Psoas muscle (tissue), 8 donors: ENCODE results near the gene EYA2. TPM values are rescaled to one million over a fixed set of nuclear protein-coding genes. Genes with fewer than 3 reads are reported as not detected.
"Not testable (repeated sequence)": the region's sequence is repeated elsewhere in the genome, so short reads cannot be mapped to it uniquely, and the experiment has no call there.

Experiments used
- ATAC-seq, 4 donors: fragments of 200-7000 bp; cut with Tn5 transposase; one replicate each; pipeline ENCODE4 v1.9.1; 2020; ENCODE audit warnings: moderate library complexity in 3 of 4, mild to moderate bottlenecking in 2 of 4
- DNase-seq, 2 donors: peaks; one replicate each; pipeline ENCODE4 v3.0.0-alpha.2; 2020
- H3K27ac ChIP-seq: fragments of 200-600 bp; one replicate; pipeline ENCODE4 v1.8.0; 2022
- H3K27me3 ChIP-seq, 3 donors: fragments of 200-600 bp in 1 of 3; one replicate each; pipeline versions ENCODE4 v1.6.1 to v1.8.0; 2013 to 2022; ENCODE audit warnings: low read length in 2 of 3, mild to moderate bottlenecking in 2 of 3, moderate library complexity in 1 of 3; ENCODE audit not compliant: insufficient read depth in 3 of 3
- H3K36me3 ChIP-seq, 2 donors: fragments of 200-600 bp in 1 of 2; one replicate each; pipeline versions ENCODE4 v1.6.1 to v1.8.0; 2013 to 2022; ENCODE audit warnings: low read depth in 1 of 2, mild to moderate bottlenecking in 1 of 2, moderate library complexity in 1 of 2; ENCODE audit not compliant: insufficient read depth in 1 of 2
- H3K4me1 ChIP-seq: fragments of 200-600 bp; one replicate; pipeline ENCODE4 v1.8.0; 2022
- H3K4me3 ChIP-seq: fragments of 200-600 bp; one replicate; pipeline ENCODE4 v1.8.0; 2022; ENCODE audit warnings: mild to moderate bottlenecking
- H3K9me3 ChIP-seq: fragments of 200-600 bp; one replicate; pipeline ENCODE4 v1.8.0; 2022
- WGBS, 3 donors: extraction: QIAGEN DNeasy Blood & Tissue Kit; methylation state at CpG; one replicate each; pipeline versions ENCODE4 v1.1.6 to v1.1.7; 2013; 5-methylcytosine and 5-hydroxymethylcytosine counted together
- intact Hi-C, 2 donors: fragments of 100-400 bp; cut with DNase I; formaldehyde crosslinking; loops; one replicate each; pipeline versions ENCODE4 v1.11.0 to v1.14.2; 2022
- polyA plus RNA-seq, 3 donors: library from polyadenylated mRNA; stranded (reverse); fragments of 200-250 nt; gene quantifications; one replicate each; pipeline ENCODE4 v1.2.3, GENCODE V29; 2013
- total RNA-seq, 4 donors: library from RNA; stranded (reverse); fragmentation: NEBNext Ultra II Directional in 2 of 4; extraction: Animal tissue kit (Norgen Biotek cat#: 25700) in 2 of 4; gene quantifications; one replicate each; pipeline versions ENCODE4 v1.2.1 to v1.2.4, GENCODE V29; 2021 to 2023
- TF ChIP-seq, protein P1 (sequence below): fragments of 200-600 bp; IDR thresholded peaks from one replicate; pipeline ENCODE4 v1.8.0; 2022; ENCODE audit warnings: antibody characterized with exemption
- donor health status: healthy with polysubstance abuse.
- donor health status: DM: no; HTN: no; CAD: no; lungs with moderate emphysema.
- donor health status: Bipolar disorder and iron deficiency.
- donor health status: healthy.
- donor health status: DM: yes; HTN: yes; CAD: no.
- donor health status: DM: no; HTN: no; CAD: no.
- donor health status: DM: no; HTN: no; CAD: no.
- donor health status: DM: yes; HTN: yes; CAD: no.

EYA2 gene
- total and polyA plus RNA-seq, 7 donors, result 0.72 to 4.0 (median 2.0) TPM

DNA sequence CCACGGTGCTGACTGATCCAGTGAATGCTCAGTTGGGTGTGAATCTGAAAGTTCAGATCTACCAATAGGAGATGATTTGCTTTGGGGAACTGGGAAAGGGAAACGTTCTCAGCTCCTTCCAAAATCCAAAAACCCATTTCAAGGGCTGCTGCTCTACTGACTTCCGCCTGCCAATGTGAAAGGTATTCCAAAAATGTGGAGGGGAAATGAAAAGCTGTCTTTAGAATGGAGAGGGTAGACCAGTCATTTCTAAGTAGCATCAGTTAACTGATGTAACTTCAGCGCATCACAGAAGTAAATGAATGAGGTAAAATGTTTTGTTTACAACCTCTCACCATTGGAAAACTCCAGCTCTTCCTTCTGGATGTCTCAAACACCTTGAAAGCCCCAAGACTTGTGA is 19.6 kb upstream of the EYA2 start:
- Histone ChIP-seq H3K4me1 (no peaks in the 10 kb centered on the region), H3K27ac (no peak overlapping the region), H3K9me3 (no peaks in the 10 kb centered on the region), H3K4me3 (no peak overlapping the region), H3K27me3 (peaks cover 0 to 2% (median 0%) of the 10 kb centered on the region in 3 donors), H3K36me3 (no peaks in the 10 kb centered on the region)
- ATAC-seq (no peak), DNase-seq (no peak)
- 57 to 61% (median 57%) methylated on average over 4 of the region's 4 CpGs for WGBS, 3 donors
- TF ChIP-seq, protein P1, sequence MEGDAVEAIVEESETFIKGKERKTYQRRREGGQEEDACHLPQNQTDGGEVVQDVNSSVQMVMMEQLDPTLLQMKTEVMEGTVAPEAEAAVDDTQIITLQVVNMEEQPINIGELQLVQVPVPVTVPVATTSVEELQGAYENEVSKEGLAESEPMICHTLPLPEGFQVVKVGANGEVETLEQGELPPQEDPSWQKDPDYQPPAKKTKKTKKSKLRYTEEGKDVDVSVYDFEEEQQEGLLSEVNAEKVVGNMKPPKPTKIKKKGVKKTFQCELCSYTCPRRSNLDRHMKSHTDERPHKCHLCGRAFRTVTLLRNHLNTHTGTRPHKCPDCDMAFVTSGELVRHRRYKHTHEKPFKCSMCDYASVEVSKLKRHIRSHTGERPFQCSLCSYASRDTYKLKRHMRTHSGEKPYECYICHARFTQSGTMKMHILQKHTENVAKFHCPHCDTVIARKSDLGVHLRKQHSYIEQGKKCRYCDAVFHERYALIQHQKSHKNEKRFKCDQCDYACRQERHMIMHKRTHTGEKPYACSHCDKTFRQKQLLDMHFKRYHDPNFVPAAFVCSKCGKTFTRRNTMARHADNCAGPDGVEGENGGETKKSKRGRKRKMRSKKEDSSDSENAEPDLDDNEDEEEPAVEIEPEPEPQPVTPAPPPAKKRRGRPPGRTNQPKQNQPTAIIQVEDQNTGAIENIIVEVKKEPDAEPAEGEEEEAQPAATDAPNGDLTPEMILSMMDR, result no peak
- intact Hi-C loops, result no loop called here

DNA sequence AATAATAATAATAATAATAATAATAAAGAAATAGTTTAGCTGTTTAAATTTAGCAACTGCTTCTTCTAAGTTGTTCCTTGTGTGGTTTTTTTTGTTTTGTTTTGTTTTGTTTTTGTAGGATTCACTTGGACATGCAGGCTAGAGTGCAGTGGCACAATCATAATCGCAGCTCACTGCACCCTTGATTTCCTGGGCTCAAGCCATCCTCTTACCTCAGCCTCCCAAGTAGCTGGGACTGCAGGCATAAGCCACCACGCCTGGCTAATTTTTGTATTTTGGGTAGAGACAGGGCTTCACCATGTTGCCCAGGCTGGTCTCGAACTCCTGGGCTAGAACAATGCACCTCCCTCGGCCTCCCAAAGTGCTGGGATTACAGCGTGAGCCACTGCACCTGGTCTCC is 15.3 kb upstream of the EYA2 start:
- no peak for DNase-seq
- intact Hi-C loops, result no loop called here

DNA sequence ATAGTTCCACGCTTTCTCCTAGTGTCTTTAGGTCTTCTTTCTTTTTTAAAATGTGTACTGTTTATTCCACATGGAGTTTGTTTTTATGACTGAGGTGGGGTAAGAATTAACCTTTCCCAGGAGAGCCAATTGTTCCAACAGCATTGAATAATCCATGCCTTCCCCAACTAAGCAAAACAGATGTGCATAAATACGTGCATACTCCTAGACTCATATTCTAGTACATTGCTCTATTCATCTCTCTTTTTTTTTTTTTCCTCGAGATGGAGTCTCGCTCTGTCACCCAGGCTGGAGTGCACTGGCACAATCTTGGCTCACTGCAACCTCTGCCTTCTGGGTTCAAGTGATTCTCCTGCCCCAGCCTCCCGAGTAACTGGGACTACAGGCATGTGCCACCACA is 14.7 kb upstream of the EYA2 start:
- H3K27ac ChIP-seq, H3K4me1 ChIP-seq, DNase-seq, H3K9me3 ChIP-seq, intact Hi-C loops, H3K36me3 ChIP-seq, H3K27me3 ChIP-seq, ATAC-seq, H3K4me3 ChIP-seq: not testable (repeated sequence)
- WGBS, 3 donors, result 42 to 47% (median 45%) methylated on average over 5 of the region's 5 CpGs

More for the DNA sequence above, 15.3 kb upstream of the EYA2 start:
- TF ChIP-seq, protein P1, result no peak
- Histone ChIP-seq H3K9me3 (no peaks in the 10 kb centered on the region), H3K27me3 (peaks cover 0 to 2% (median 0%) of the 10 kb centered on the region in 3 donors), H3K4me3 (no peak overlapping the region), H3K36me3 (no peaks in the 10 kb centered on the region), H3K4me1 (no peaks in the 10 kb centered on the region), H3K27ac (no peak overlapping the region)
- no peak for ATAC-seq
- 50 to 69% (median 57%) methylated on average over 5 of the region's 5 CpGs for WGBS, 3 donors

DNA sequence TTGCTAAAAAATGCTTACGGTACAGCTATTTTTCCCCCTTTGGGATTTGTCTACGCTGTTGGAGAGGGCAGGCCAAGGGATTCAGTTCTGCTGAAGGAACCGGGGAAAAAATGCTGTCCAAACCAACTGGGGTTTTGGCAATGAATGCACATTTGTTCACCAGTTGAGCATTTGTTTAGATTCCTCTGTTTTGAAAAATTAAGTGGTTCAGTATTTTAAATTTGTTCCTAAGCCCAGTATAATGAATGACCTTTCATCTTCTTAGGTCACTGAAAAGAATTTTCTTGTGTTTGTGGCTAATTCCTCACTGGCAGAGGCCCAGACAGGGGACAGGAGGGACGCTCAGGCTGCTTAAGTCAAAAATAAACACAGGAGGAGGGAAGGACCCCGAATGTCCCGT is 10.8 kb upstream of the EYA2 start:
- H3K4me3 ChIP-seq, result no peak overlapping the region
- no peaks in the 10 kb centered on the region for H3K36me3 ChIP-seq
- no peaks in the 10 kb centered on the region for H3K27me3 ChIP-seq
- no peak overlapping the region for H3K27ac ChIP-seq
- DNase-seq (no peak), ATAC-seq (no peak)
- TF ChIP-seq, protein P1, result no peak
- WGBS, 3 donors, result 17 to 20% (median 18%) methylated on average over 6 of the region's 6 CpGs
- no peaks in the 10 kb centered on the region for H3K4me1 ChIP-seq
- intact Hi-C loops, result no loop called here
- H3K9me3 ChIP-seq, result no peaks in the 10 kb centered on the region

DNA sequence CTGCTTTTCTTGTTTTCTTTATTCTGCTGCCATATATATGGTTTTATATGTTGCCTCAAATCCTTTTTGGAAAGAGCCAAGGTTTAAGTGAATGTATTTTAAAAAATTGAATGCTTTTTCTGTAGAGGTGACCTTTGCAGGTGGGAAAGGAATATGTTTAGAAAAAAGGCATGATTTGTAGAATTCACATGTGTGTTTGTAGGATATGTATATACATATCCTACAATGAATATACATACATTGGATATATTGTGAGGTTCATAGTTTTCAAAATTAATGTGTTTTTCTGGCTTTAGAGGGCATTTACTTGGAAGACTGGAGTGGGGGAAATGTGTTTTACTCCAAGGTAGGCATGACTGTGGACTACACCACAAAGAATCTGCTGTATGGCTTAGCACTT is 4.0 kb upstream of the EYA2 start:
- Histone ChIP-seq H3K27me3 (peaks cover 0 to 20% (median 13%) of the 10 kb centered on the region in 3 donors), H3K9me3 (peaks cover 8% of the 10 kb centered on the region), H3K36me3 (no peaks in the 10 kb centered on the region), H3K4me3 (no peak overlapping the region), H3K4me1 (no peaks in the 10 kb centered on the region), H3K27ac (no peak overlapping the region)
- intact Hi-C loops, result no loop called here
- TF ChIP-seq, protein P1, result no peak
- no peak for ATAC-seq
- DNase-seq, result no peak
